ENCODE measurements around the gene ALDH3B1. TPM values are rescaled to one million over a fixed set of nuclear protein-coding genes. Genes with fewer than 3 reads are reported as not detected.
A peak's percentile ranks its signal among the peaks of the same experiment; 100 is the strongest.

The ALDH3B1 gene
- polyA plus RNA-seq, 1 donor (not counting 4 experiments of a cell fraction or from before 2014, with no cell fraction given), result 0.16 TPM

DNA sequence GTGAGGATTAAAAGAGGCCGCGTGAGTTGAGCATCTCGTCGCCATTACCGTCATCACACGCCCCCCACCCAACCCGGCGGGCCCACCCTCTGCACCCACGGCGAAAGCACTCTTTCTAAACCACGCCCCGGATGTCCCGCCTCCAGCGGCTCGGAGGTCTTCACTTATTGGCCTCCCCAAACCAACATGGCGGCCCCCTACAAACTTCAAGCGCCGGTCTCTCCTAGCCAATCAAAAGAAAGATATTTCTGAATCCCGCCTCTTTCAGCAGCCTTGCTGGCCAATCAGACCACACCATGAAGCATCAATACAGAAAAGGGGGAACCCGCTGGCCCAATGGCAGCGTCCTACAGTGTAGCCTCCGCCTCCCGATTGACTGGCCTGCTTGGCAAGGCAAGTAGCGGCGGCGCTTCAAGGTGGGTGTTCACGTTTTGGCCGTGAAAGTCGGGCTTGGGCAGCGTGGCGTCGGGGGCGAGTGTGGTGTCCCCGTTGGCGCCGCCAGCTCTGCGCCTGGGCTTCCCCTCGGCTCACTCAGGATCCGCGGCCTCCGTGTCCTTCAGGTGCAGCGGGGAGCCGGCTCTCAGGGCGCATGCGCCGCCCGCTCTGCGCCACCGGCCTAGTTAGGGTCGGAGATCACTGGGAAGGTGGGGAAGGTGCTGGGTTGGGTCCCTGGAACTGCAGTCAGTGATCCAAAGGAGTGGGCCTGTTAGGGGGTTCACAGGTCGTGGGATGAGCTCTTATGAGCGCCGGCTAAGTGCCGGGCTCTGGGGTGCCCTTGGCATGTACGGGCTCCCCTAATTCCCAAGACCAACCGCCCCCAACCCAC, 20.4 kb downstream of the ALDH3B1 start, which contains the start of gene NDUFS8:
Gene NDUFS8, plus strand, starts transcription at position 364 of the 826 bp plus-strand sequence. CDS start 1,471 bp downstream, outside the sequence.
- Histone ChIP-seq H3K4me2 (ENCODE audit: control insufficient read depth, extremely low read depth, insufficient read depth, low read depth, low read length) (peak within 1 kb of the TSS; percentile 92), H3K36me3 (ENCODE audit: control insufficient read depth in 2 of 2, extremely low read depth in 1 of 2, insufficient read depth in 2 of 2, low read length in 2 of 2) (peaks cover 10 to 21% of the 10 kb centered on the region in 2 experiments), H3K9me1 (ENCODE audit: control insufficient read depth, extremely low read depth, insufficient read depth, low read length) (no peaks in the 10 kb centered on the region), H3K79me2 (ENCODE audit: control insufficient read depth, insufficient read depth, low read length) (peaks cover 24% of the 10 kb centered on the region), H3K27me3 (ENCODE audit: control insufficient read depth, extremely low read depth, insufficient read depth, low read length) (no peaks in the 10 kb centered on the region), H3K4me3 (ENCODE audit: control insufficient read depth in 2 of 3, extremely low read depth in 1 of 3, insufficient read depth in 2 of 3, low read depth in 1 of 3, low read length in 3 of 3) (peak within 1 kb of the TSS; percentile 76 to 97 (median 95)), H2AFZ (ENCODE audit: control insufficient read depth, low read length) (peak within 1 kb of the TSS; percentile 96), H4K20me1 (ENCODE audit: control insufficient read depth, extremely low read depth, insufficient read depth, low read length) (no peaks in the 10 kb centered on the region), H3K9me3 (ENCODE audit: control insufficient read depth, low read depth, low read length) (no peaks in the 10 kb centered on the region), H3K27ac (ENCODE audit: control insufficient read depth, insufficient read depth, low read length) (peak within 1 kb of the TSS; percentile 86), H3K4me1 (ENCODE audit: control insufficient read depth, extremely low read depth, insufficient read depth, low read length) (peaks cover 24% of the 10 kb centered on the region), H3K9ac (ENCODE audit: control insufficient read depth, extremely low read depth, insufficient read depth, low read length) (peak within 1 kb of the TSS; percentile 96)
- no peak for TF ChIP-seq EZH2 (IDR thresholded peaks at IDR 0.05; ENCODE audit: low read length)
- TF ChIP-seq, protein P1, sequence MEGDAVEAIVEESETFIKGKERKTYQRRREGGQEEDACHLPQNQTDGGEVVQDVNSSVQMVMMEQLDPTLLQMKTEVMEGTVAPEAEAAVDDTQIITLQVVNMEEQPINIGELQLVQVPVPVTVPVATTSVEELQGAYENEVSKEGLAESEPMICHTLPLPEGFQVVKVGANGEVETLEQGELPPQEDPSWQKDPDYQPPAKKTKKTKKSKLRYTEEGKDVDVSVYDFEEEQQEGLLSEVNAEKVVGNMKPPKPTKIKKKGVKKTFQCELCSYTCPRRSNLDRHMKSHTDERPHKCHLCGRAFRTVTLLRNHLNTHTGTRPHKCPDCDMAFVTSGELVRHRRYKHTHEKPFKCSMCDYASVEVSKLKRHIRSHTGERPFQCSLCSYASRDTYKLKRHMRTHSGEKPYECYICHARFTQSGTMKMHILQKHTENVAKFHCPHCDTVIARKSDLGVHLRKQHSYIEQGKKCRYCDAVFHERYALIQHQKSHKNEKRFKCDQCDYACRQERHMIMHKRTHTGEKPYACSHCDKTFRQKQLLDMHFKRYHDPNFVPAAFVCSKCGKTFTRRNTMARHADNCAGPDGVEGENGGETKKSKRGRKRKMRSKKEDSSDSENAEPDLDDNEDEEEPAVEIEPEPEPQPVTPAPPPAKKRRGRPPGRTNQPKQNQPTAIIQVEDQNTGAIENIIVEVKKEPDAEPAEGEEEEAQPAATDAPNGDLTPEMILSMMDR (optimal IDR thresholded peaks at IDR 0.05 in 1 of 3, IDR thresholded peaks at IDR 0.05 in 1 of 3, conservative IDR thresholded peaks at IDR 0.05 in 1 of 3; ENCODE audit: extremely low read depth in 1 of 3, insufficient read depth in 2 of 3, low read length in 3 of 3), result no peak
- peak; percentile 98 for DNase-seq (ENCODE audit: low read depth, low spot score)
- dilution Hi-C loops (cut with MboI; ENCODE audit: extremely low pct_ligation_motif_present, low sequenced_read_pairs), result no loop called here
- peak; percentile 73 for FAIRE-seq

DNA sequence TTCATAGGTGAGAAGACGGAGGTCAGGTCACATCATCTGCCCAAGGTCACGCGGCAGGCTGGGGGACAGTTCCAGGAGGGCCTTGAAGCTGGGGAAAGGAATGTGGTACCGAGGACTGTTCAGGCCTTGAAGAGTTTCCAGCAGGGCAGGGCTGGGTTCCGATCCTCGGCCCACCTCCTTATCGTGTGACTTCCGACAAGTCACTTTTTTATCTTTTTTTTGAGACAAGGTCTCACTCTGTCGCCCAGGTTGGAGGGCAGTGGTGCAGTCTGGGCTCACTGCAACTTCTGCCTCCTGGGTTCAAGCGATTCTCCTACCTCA, 21.0 kb downstream of the ALDH3B1 start:
- dilution Hi-C loops (cut with MboI; ENCODE audit: extremely low pct_ligation_motif_present, low sequenced_read_pairs), result no loop called here

More for the DNA sequence above, 21.0 kb downstream of the ALDH3B1 start:
- Histone ChIP-seq H3K27ac (ENCODE audit: control insufficient read depth, insufficient read depth, low read length) (peak overlapping the region; percentile 86), H4K20me1 (ENCODE audit: control insufficient read depth, extremely low read depth, insufficient read depth, low read length) (no peaks in the 10 kb centered on the region), H3K36me3 (ENCODE audit: control insufficient read depth in 2 of 2, extremely low read depth in 1 of 2, insufficient read depth in 2 of 2, low read length in 2 of 2) (peaks cover 10 to 21% of the 10 kb centered on the region in 2 experiments), H2AFZ (ENCODE audit: control insufficient read depth, low read length) (peak overlapping the region; percentile 96), H3K9ac (ENCODE audit: control insufficient read depth, extremely low read depth, insufficient read depth, low read length) (peak overlapping the region; percentile 96), H3K79me2 (ENCODE audit: control insufficient read depth, insufficient read depth, low read length) (peaks cover 24% of the 10 kb centered on the region), H3K9me1 (ENCODE audit: control insufficient read depth, extremely low read depth, insufficient read depth, low read length) (no peaks in the 10 kb centered on the region), H3K9me3 (ENCODE audit: control insufficient read depth, low read depth, low read length) (no peaks in the 10 kb centered on the region), H3K4me2 (ENCODE audit: control insufficient read depth, extremely low read depth, insufficient read depth, low read depth, low read length) (peak overlapping the region; percentile 92), H3K4me3 (ENCODE audit: control insufficient read depth in 2 of 3, extremely low read depth in 1 of 3, insufficient read depth in 2 of 3, low read depth in 1 of 3, low read length in 3 of 3) (peak overlapping the region; percentile 76 to 97 (median 95)), H3K4me1 (ENCODE audit: control insufficient read depth, extremely low read depth, insufficient read depth, low read length) (peaks cover 24% of the 10 kb centered on the region), H3K27me3 (ENCODE audit: control insufficient read depth, extremely low read depth, insufficient read depth, low read length) (no peaks in the 10 kb centered on the region)
- TF ChIP-seq, protein P1 (optimal IDR thresholded peaks at IDR 0.05 in 1 of 3, IDR thresholded peaks at IDR 0.05 in 1 of 3, conservative IDR thresholded peaks at IDR 0.05 in 1 of 3; ENCODE audit: extremely low read depth in 1 of 3, insufficient read depth in 2 of 3, low read length in 3 of 3), result no peak
- no peak for TF ChIP-seq EZH2 (IDR thresholded peaks at IDR 0.05; ENCODE audit: low read length)
- FAIRE-seq, result no peak
- no peak for DNase-seq (ENCODE audit: low read depth, low spot score)
